Stimulated activated CD4-positive, alpha-beta T cell treated with anti-CD3 and anti-CD28 coated beads, Interleukin-2, amount 100 ng/mL, for 48 hours (primary cell): ENCODE data around the gene RPS14.

Source experiments
- DNase-seq, 2 donors: peaks; one replicate each; pipeline ENCODE4 v3.0.0-alpha.2; 2020

Gene RPS14

GRCh38 chr5:150449517-150450339 is at the start of gene RPS14:
Gene RPS14, minus strand, starts transcription at chr5:150449739. Its CDS starts 2,006 bp downstream, at chr5:150447733.
- DNase-seq, result peak; percentile 85 to 91

DNA sequence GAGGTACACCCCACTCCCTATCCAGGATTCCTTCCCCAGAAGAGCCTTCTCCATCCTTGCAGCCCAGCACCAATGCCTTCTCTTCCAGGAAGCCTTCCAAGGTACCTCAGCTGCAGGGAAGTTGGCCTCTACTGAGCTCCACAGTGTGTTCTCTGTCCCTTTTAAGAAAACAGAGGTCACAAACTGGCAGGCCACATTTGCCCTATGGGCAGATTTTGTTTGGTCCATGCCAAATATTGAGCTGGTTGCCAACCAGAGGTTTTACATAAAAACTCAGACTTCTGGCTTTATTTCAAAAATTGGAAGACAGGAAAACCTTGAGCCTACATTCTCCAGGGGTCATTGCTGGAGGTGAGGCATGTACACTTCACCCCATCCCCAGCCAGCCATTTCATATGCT is 49.4 kb upstream of the RPS14 start:
- DNase-seq, result no peak

- no peak for DNase-seq
Measured at GRCh38 chr5:150498501-150498900, 49.0 kb upstream of the RPS14 start.

DNA sequence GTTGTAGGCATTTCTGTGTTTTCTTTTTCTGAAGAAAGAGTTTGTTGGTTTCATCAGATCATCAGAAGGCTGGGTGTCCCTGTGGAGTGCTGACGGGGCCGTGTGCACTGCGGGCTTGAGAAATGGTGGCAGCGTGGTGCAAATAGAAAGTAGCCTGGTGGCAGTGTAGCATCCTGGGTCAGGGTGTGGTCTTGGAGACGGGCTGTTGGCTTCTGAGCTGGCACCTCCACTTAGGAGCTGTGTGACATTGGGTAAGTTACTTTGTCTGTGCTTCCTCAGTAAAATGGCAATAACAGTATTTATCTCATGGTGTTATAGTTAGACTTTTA is 48.4 kb upstream of the RPS14 start:
- DNase-seq, result no peak

- no peak for DNase-seq
Measured at GRCh38 chr5:150497274-150497988, 47.9 kb upstream of the RPS14 start.

DNA sequence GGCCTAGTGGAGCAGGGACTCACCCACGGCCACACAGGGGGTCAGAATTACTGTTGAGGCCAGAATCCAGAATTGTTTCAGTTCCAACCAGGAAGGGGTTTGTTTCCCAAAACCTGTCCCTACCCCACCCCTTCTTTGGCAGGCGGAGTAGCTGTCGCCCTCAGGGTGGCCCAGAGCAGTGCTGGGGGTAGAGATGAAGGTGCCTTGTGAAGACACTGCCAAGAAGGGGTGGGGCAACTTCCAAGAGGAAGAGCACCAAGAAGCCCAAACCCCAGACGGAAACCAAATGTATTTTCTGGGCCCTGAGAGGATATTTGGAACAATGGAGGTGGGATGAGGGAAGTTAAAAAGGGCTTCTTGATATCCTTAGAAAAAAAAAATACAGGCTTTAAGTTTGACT is 47.0 kb upstream of the RPS14 start:
- no peak for DNase-seq

DNA sequence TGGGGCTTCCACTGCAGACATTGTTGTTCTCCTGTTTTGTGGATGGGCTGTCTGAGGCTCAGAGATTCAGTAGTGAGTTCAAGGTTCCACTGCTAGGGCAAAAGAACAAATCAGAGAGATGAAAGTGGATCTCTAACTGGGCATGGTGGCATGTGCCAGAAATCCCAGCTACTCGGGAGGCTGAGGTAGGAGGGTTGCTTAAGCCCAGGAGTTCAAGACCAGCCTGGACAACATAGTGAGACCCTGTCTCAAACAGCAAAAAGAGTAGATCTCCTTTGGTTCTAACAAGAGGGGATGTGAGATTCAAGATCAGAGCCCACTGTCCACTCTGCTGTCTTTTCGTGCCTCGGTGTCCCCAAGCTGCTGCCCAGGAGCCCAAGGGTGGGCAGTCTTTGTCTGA is 46.6 kb upstream of the RPS14 start:
- DNase-seq, result no peak

- no peak for DNase-seq
Measured at GRCh38 chr5:150492621-150493020, 43.1 kb upstream of the RPS14 start.

DNA sequence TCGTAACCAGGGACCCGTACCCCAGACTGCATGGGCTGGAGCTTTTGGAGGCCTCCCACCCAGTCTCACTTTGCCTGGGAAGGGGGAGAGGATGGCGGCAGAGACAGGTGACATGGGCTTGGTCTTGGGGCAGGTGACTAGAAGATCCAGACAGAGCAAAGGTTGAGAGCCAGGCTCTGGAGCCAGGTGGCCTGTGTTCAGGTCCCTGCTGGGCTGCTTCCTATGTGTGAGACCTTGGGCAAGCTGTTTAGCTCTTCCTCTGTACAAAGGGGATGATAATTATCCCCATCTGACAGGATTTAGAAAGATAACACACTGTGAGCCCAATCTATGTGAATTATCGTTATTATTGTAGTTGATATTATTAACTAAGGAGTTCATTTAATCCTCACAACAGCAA is 42.3 kb upstream of the RPS14 start:
- no peak for DNase-seq

GRCh38 chr5:150490754-150491153 is 41.2 kb upstream of the RPS14 start:
- no peak for DNase-seq

DNA sequence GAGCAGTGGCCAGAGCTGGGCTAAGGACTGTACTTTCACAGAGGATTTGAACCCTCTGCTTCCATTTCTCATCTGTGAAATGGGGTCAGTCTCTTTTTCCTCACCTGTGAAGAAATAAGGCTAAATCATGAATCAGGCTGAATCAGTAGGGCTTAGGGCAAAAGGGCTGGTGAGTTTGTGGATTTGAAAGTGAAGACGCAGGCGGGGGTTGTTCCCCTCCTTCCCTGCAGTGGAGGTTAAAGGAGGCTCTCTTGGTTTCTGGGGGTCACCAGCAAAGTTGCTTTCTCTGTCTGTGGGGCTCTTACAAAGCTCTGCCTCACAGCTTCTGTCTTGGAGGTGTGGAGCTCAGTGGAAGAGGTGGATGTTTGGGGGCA is 40.7 kb upstream of the RPS14 start:
- no peak for DNase-seq

GRCh38 chr5:150489360-150490295 is 40.1 kb upstream of the RPS14 start:
- DNase-seq, result no peak

DNA sequence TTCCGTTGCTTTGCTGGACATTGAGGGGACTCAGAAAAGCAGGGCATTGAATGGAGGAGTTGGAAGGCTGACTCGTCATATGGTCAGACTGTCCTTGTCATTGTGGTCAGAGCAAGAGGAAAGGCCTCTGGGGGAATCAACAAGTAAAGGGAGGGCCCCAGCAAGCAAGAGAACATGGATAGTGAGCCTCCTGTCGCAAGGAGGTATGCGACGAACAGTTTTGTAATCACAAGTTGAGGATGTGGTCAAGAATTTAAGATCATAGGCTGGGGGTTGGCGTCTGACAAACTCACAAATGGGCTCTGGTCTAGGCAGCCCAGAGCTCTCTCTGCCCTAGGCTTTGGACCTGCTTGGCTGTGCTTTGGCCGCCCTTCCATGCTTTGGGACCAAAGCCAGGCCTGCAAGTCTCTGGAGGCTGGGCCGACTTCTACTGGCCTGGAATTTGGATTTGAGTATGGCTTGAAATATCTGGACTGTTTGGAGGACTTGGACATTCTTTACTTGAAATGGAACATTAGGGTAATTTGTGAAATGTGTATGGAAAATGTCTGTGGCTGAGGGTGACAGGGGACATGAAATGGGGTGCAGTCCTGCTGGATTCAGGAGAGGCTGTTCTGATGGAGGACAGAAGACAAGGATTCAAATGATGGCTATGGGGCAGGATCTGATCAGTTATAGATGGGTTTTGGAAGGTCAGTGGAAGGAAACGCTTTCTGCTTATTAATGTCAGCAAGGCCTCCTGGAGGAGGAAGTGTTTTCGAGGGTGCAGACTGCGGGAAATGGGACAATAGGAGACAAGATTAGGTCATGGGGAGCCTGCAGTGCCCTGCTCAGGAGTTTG is 39.2 kb upstream of the RPS14 start:
- no peak for DNase-seq

DNA sequence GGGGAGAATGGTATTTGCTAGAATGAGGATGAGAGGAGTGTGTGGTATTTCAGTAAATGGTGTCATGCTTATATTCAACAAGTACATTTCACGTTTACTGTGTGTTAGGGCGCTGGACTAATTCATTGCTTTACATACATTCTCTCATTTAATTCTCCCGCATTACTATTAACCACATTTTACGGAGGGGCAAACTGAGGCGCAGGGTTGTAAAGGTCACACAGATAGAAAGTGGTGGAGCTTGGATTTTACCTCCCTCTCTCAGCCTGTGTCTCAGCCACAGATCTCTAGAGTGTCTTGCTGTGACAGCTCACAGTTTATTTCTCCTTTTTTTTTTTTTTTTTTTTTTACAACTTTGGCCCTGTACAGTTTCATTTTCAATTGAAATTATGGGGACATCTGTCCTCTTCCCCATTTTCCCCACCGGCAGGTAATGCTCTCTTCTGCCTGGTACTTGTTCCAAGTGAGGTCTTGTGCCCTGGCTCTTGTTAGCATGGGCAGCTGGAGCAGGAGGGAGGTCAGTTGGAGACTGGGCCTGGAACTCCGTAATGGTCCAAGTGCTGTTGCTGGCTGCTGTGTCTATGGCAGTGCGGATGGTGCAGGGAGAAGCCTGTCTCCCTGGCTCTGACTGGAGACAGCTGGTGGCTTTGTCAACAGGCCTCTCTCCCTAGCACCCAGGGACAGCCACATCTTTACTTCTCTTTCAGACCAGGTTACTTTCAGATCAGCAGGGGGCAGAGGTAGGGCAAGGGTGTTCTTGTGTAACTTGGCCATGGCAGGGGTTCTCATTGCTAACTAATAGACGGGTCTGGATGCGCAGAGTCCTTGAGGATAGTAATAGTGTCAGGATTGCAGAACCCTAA is 37.9 kb upstream of the RPS14 start:
- no peak for DNase-seq

DNA sequence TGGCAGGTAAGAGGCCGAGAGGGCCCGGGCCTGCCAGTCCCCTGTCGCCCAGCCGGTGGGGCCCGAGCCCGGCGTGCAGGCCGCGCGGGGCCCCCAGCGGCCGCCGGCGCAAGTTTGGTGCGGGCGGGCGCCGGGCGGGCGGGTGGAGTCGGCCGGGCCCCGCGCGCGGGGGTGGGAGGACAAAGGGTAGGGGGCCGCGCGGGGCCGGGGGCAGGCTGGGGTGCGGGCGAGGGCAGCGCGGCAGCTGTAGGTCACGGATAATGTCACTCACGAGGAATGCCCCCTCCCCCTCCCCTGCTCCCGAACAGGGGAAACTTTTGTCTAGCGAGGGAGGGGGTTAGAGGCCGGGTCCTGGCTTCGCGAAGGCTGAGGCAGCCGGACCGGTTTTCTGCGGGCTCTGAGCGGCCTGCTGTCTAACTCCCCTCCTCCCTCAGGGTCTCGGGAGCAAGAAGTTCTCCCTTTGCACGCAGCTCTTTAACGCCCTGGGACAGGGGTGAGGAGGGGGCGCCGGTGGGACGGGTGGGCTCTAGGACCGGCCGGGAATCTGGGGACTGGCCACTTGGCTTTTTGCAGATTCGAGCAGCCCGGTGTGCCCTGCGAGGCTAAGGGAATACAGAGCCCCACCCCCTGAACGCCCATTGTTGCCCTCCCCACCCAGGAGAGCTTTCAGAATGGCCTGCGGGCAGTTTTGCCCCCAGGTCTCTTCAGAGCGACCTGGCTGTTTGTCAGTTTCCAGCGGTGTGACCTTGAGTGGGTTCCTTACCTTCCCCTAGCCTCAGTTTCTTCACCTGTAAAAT is 37.1 kb upstream of the RPS14 start:
- DNase-seq, result peak; percentile 26 to 37

DNA sequence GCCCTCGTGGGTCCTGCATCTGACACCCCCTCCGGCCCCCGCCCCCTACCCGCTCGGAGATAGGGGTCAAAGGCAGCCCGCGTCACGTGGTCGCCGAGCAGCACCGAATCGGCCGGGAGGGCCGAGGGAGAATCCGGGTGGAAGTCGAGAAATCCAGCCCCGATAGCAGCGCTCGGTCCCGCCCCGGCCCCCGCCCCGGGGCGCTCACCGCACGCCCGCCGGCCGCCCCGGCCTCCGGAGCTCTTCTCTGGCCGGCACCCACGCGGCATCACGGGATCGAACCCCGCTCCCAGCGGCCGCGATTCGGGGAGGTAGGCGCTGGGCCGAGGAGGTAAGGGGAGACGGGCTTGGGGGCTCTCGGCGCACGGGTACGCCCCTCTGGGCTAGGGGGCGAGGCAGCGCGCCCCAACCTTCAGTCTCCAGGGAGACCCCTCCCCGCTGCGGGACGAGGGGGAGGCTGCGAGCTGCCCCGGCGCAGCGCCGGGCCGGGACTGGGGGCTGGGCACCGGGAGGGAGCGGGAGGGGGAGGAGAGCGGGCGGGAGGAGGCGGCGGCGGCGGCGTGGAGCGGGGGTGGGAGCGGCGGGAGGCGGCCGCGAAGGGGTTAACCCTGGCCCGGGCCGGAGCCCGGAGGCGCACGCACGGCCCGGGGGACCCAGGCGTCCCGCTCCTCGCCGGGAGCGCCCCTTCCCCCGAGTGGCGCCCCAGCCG is 36.3 kb upstream of the RPS14 start:
- DNase-seq, result peak; percentile 5 to 25

GRCh38 chr5:150484964-150485692 is 35.6 kb upstream of the RPS14 start:
- DNase-seq, result no peak

- DNase-seq, result no peak
Measured at GRCh38 chr5:150481972-150482406, 32.5 kb upstream of the RPS14 start.

- no peak for DNase-seq
Measured at GRCh38 chr5:150481708-150481965, 32.1 kb upstream of the RPS14 start.
